Activated gamma-delta T cell (primary cell): Measurements from ENCODE around the gene RPA1.
"Not testable (repeated sequence)": the region's sequence is repeated elsewhere in the genome, so short reads cannot be mapped to it uniquely, and the experiment has no call there.

Source experiments
- DNase-seq: peaks from one replicate; lab custom pipeline; 2025; lab: John Stamatoyannopoulos, UW
- total RNA-seq, 2 donors: gene quantifications; one replicate each; lab custom pipeline; 2026; lab: John Stamatoyannopoulos, UW

RPA1 gene
- 69.6 to 88.4 reads per million in 2 donors for total RNA-seq

DNA sequence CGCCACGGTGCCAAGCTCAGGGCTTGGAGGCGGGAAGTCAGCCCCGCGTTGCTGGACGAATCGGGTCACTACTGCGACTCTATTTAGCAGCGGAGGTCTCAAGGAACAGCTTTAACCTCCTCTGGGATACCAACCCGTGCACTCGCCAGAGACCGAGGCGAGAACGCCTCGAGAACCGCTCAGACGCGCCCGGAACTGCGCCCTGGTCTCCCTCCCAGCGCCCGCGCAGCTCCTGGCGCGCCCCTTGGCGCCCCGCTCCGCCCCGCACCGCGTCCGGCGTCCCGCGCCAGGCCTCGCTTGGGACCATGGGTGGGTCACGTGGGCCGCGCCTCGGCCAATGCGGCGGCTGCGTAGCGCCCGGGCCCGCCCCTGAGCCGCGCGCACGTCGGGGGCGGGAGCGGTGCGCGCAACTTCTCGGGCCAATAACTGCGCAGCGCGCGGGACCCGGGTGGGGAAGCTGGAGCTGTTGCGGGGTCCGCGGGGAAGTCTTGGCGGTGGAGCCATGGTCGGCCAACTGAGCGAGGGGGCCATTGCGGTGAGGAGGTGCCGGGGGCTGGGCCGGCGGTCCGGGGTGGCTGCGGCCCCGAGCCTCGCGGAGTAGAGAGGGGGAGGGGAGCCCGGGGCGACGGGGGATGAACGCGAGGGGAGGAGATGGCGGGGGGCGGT lies at the start of gene RPA1, which contains the start of gene SMYD4:
TSS of gene RPA1 (plus strand) at position 414 of the 666 bp plus-strand sequence. CDS start at position 503, 89 bp downstream.
TSS of gene SMYD4 (minus strand) at position 311 of the 666 bp plus-strand sequence. CDS start 1,908 bp downstream, outside the sequence.
- peak; percentile 88 for DNase-seq

DNA sequence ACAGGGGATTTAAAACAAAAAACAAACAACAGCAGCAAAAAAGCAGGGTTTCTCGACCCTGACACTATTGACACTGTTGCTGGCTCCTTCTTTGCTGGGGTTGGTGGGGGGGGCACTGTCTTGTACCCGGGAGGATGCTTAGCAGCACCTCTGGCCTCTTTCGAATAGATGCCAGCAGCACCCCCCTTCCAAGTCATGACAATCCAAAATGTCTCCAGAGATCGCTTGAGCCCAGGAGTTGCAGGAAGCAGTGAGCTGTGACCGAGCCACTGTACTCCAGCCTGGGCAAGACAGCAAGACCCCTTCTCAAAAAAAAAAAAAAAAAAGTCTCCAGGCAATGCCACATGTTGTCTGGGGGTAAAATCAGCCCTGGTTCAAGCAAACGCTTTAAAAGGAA lies 47.6 kb upstream of the RPA1 start:
- no peak for DNase-seq

DNA sequence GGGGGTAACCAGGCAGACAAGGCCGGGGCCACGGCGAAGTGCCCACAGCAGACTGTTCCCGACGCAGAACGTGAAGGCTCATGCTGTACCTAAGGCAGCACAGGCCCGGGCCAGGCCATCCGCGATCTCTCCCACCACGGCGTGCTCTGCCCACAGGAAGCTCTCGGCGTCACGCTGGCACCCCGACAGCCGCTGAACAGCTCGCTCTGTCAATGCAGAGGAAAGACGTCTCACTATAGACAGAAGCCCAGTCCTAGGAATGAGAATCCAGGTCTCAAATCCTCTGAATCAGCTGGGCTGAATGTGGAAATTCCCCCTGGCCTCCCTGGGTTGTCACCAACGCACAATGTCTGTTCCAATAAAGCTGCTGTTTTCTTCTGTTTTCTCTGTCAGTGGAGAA lies 46.5 kb upstream of the RPA1 start:
- no peak for DNase-seq

DNA sequence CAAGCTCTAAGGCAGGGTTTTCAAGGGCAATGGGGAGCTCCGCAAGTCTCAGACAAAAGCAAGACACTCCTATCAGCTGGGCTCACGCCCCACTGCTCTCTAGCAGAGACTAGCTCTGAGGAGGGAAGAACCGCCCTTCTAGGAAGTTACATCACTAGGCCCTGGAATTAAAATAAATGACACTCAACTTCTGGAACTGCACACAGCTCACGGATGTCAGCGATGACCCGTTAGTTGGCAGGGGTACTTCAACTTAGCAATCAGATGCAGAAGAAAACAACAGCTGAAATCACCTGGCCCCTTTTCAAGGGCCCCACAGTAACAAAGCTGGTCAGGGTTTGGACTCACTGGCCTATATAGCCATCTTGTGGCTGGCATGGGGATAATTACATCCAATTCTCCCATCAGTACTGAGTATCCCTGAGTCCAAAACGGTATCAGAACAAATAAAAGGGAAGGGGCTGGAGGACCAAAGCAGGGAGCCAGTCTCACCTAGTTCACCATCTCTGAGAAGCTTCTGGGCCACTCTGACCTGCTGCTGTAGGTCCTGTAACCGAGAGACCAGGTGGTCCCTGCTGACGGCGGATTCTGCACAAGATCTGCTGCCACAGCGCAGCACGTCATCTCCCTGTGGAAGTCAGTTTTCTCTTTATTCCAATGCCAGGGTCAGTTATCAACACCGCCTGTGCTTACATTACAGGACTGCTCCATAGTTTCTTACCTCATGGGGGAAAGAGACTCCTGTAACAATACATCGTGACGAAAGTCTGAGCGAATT lies 45.8 kb upstream of the RPA1 start:
- no peak for DNase-seq

DNA sequence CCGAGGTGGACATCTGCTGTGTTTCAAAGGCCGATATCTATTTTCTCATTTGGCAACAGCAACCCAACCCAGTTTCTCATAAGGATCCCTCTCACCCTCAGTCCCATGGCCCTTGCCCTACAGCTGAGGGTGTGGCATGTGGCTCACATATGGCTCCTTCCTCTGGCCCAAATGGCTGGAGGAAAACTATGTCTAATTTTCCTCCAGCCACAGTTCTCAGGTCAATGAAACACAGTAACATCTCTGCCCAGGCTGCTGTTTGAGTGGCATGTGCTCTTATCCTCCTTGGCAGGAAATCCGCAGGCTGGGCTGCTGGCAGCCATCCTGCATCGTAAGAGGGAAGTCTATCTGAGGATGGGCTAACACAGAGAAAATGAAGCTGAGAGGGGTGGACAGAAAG lies 43.9 kb upstream of the RPA1 start:
- no peak for DNase-seq

DNA sequence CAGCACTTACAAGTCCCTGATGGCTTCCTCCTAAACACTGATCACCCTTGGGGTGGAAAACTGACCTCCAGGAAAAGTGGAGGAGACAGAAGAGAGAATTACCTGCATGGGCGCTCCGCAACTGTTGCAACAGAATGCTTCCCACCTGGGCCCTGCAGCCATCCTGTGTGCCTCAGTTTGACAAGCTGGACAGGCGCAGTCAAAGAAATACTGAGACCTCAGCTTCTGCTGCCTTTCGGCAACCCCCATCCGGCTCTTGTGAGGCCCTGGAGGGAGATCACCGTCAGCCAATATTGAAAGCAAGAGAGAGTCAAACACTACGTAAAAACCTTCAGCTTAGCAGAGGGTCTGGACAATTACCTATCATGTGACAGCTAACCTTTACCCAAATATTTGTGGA lies 43.1 kb upstream of the RPA1 start:
- no peak for DNase-seq

DNA sequence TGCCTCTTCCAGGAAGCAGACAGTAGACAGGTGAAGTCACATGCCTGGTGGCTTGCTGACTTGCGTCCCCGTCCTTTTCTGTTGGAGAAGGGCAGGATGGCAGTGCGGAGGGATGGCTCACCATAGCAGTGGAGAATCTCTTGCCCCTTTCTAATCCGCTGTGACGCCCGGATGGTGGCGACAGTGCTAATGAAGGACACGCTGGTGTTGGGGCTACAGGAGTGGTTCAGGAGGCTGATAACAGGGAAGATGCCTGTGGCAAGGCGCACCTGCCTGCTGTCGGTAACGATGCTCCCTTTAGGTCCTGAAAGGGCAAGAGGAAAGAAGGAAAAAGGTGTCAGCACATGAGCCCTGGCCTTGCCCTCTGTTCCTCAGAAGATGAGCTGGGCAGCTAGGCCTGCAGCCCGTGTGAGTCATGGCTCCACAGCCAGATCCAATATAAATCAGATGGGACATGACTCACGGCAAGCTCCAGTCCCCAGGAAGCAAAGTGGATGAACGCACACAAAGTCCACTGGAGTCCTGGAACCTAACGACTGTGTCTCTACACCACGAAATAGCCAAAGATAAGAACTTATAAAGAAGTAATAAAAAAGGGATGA lies 42.4 kb upstream of the RPA1 start:
- no peak for DNase-seq

DNA sequence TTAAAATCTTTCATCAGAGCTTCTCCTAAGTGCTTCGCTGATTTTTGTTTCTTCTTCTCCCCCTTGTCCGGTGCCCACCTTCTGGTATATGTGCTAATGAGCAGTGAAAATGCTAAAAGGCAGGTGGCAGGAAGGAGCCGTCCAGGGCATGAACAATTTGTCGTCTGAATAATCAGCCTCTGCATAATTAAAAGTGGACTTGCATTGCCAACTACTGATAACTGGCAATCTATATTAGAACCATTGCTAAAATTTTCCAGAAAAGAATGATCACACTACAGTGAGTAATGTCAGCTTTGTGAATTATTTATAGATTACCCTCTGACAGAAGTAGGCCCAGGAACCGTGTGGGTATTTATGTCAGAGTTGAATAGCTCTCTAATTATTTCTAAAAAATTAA lies 39.9 kb upstream of the RPA1 start:
- DNase-seq, result no peak

DNA sequence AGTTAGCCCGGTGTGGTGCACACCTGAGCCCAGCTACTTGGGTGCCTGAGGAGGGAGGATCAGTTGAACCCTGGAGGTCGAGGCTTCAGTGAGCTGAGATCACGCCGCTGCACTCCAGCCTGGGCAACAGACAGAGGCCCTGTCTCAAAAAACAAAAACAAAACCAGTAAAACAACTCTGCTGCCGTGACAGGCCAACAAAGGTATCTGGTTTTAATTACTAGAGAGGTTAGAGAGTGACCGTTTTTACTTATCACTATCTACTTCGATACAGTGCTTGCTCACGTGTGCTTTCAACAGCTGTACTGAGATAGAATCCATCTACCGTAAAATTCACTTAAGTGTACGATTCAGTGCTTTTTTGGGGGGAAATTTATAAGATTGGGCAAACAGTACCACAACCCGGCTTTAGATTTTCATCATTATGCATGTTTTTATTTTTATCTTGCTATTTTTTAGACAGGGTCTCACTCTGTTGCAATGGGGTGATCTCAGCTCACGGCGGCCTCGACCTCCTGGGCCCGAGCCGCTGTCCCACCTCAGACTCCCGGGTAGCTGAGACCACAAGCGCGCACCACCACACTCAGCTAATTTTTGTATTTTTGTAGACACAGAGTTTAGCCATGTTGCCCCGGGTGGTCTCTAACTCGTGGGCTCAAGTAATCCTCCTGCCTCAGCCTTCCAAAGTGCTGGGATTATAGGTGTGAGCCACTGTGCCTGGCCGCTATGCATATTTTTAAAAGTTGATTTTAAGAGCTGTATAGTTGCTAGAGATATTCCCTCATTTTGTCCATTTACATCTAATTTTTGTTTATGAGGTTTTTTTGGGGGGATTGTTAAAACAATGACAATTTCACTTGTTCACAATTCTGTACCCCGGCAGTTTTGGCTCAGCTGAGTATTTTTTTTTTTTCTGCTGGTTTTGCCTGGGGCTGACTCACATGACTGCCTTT lies 37.0 kb upstream of the RPA1 start:
- DNase-seq, result no peak

DNA sequence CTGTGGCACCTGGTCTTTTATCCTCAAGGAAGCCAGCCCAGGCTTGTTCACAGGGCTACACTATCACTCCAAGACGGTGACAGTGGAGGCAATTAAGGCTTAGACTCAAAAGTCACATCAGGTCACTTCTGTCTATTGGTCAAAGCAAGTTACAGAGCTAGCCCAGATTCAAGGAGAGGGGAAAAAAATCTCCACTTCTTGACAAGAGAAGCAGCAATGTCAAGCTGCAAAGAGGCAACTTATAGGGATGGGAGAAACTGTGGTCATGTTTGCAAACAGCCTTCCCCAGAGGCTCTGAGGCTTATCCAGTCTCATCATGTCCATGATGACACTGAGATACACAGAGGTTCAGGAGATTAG lies 36.4 kb upstream of the RPA1 start:
- DNase-seq, result no peak

DNA sequence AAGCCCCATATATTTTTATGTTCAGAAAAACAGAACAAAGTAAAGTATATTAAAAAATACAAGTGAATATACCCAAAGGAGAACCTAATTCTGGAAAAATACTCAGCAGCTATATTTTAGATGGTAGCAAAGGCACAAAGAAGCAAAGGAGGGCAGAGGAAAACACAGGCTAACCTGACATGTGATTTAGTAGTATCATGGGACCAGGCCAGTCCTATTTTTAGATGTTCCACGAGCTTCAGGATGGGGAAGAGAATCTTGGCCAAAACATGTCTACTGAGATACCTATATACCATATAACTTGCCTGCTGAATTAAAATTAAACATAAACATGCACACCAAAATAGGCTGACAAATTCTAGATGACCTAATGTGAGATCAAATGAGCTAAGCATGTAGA lies 33.0 kb upstream of the RPA1 start:
- DNase-seq, result no peak

DNA sequence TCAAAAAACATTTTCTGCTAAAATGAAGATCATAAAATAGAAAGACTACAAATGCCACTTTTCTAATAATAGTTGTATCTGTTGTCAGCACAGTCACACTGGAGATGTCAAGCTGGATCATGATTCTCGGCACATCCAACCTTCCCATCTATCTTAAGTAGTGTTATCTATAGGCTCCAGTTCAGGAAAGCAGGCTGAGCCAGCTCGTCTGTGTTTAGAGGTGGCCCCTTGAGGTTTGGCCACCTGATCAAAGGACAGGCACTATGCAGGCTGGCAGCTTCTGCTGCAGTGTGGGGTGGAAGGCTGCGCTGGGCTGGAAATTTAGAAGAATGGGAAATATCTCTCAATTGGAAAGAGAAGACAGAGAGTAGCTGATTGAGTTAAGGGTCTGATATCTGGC lies 32.5 kb upstream of the RPA1 start:
- no peak for DNase-seq

DNA sequence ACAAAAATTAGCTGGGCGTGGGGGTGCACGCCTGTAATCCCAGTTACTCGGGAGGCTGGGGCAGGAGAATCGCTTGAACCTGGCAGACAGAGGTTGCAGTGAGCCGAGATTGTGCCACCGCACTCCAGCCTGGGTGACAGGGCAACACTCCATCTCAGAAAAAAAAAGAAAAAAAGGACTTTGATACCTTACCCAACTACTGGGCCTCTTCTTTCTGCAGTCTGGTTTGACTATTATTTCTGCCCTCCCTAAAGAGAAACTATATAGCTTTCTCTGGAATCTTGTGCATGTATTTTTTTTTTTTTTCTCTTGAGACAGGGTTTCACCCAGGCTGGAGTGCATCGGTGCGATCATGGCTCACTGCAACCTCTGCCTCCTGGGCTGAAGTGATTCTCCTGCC lies 32.0 kb upstream of the RPA1 start:
- DNase-seq, result not testable (repeated sequence)

DNA sequence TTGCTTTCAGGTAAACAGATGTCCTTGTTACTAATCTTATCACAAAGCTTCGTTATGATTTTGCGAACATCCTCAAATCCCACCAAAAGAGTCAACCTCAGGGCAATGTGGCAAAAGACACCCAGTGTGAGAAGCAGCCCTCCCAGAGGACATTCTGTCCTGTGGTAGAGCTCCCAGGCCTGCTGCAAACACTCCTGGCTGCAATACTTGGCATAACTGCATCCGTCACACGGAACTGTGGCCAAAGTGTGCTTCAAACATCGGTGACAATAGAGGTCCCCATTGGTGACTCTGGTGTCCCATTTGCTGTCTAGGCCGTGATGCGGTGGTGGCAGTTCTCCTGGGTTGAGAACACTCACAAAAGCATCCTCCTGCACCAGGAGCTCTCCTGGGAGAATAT lies 29.6 kb upstream of the RPA1 start:
- DNase-seq, result no peak

DNA sequence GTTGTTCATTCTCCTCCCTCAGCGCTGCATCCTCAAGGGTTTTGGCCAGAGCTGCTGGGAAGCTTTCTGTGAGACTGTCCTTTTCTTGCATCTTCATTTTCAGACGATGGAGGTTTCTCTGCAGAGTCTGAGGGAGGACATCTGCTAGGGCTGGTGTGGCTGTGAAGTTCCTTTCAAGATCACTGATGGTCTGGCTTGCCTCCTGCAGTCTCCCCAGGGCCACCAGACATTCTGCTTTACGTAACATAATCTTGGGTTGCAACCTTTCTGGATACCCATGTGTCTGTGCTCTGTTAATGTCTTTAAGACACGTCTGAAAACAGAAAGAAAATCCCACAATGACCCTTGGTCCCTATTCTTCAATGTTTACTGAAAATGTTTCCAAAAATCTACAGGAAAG lies 29.1 kb upstream of the RPA1 start:
- DNase-seq, result no peak

DNA sequence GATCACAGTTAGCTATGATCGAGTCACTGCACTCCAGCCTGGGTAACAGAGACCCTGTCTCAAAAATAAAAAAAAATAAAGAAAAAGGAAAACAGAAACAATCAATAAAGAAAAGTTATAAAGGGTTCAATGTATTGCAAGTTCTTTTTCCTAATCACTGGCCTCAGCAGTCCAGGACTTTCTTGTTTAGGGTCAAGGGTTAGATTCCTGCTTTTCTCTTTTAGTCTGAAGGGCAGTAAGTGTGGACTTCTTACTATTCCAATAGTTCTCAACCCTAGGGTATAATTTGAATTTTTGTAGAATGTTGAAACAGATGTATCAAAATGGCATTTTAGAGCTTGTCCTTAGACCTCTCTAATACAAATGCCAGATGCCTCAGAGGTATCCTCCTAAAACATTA lies 27.4 kb upstream of the RPA1 start:
- DNase-seq, result no peak

DNA sequence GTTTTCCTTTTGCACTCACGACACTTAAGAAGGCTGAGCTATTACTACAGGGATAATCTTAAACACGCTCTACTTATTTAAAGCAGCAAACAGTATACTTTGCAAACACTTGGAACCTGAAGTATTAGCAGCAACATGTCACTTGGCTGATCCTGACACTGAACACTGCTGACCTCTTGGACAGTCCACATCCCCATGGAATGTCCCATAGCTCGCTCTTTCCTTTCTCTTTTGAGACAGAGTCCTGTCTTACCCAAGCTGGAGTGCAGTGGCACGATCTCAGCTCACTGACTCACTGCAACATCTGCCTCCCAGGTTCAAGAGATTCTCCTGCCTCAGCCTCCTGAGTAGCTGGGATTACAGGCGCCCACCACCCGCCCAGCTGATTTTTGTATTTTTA lies 26.5 kb upstream of the RPA1 start:
- DNase-seq, result no peak

DNA sequence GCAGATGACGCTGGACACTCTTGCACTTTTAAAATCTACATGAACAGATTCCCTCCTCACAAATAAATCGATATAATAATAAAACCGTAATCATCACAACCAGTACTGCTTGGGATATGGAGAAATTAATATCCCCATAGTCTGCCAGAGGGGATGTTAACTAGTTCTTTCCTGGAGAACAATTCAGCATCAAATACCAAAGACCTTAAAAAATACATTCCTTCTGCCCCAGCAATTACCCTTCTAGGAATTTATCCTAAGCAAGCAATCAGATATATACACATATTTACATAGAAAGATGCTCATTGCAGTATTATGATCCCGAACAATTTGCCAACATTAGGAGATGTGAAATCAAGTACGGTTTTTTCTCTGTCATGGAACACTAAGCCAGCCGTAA lies 21.9 kb upstream of the RPA1 start:
- no peak for DNase-seq

DNA sequence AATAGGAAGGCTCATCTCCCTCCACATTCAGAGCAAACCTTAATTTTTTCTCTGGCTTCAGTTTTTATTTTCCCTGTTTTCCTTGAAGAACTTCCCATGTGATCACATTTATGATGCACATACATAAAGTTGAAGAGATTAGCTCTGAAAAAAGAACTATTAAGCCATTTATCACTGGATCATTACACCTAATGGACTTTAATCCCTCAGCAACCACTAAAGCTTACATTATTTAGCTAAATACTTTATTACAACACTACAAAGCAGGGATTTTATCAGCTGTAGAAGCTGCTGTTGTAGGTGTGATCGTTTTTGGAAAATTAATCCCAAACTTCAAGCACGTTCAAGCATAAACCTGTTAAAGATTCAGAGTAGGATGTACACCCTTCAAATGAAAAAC lies 21.2 kb upstream of the RPA1 start:
- no peak for DNase-seq

DNA sequence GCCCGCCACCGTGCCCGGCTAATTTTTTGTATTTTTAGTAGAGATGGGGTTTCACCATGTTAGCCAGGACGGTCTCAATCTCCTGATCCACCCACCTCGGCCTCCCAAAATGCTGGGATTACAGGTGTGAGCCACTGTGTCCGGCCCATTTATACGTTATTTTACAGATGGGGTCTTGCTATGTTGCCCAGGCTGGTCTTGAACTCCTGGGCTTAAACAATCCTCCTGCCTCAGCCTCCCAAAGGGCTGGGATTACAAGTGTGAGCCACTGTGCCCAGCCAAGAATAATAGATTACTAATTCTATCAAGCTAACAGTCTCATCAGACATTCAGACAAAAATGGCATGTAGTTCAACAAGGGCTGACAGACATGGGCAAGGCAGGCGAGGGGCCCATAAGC lies 20.0 kb upstream of the RPA1 start:
- DNase-seq, result not testable (repeated sequence)

DNA sequence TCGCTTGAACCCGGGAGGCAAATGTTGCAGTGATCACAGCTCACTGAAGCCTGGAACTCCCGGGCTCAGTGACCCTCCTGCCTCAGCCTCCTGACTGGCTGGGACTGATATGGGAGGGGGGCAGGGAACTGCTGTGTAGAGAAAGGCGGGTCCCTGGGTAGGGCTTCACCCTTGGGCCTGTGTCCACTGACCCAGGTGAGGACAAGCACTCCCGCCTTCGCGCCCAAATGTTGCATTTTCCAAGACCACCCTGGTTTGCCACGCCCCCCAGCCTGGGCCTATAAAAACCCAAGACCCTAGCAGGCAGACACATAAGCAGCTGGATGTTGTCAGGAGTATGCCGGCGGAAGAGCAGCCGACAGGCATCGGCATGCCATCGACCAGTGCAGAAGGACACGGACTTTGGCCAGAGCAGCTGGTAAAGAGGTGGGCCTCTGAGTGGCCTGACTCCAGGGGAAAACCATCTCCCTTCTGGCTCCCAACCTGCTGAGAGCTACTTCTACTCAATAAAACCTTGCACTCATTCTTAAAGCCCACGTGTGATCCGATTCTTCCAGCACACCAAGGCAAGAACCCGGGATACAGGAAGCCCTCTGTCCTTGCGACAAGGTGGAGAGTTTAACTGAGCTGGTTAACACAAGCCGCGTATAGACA lies 19.2 kb upstream of the RPA1 start:
- DNase-seq, result no peak
